Stimulated activated CD4-positive, alpha-beta T cell treated with anti-CD3 and anti-CD28 coated beads, Interleukin-4, amount 100 ng/mL, for 48 hours (primary cell): ENCODE data around the gene CLSTN2.

Source experiments
- DNase-seq, 2 donors: peaks; one replicate each; pipeline ENCODE4 v3.0.0-alpha.2; 2020; ENCODE audit warnings: low read depth in 2 of 2

Gene CLSTN2

DNA sequence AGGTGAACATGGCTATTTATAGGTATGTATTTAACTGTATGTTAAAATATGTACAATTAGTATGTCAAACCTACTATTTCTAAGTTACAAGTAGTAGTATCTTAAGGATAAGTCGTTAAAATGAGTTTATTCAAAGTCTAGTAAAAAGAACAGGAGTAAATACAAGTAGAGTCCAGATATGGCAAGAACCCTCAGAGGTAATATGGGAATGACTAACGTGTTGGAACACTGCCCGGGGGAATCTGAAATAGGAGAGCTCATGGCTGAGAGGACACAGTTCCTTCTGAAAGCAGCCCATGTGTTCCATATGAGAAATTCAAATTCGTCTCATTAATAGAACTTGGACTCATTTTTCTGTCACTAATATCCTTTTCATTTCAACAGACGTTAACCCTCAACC is 158.8 kb downstream of the CLSTN2 start:
- no peak for DNase-seq

DNA sequence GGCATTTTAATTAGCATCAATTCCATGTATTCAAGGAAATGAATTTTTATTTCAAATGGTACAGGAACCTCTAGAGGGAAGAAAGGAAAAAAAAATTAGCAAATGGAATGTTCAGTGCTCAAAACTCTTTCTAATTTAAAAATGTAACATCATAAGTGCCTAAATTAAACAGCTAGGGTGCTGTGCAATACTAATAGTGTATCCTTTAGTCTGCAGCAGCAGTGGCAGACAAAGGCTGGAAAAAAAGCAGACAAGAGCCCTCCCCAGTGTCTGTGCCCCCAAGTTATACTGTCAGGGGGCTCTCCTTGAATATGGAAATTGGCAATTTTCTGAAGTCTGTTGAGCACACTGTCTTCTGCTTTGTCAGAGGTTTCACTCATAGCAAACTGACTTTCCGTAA is 159.5 kb downstream of the CLSTN2 start:
- no peak for DNase-seq

DNA sequence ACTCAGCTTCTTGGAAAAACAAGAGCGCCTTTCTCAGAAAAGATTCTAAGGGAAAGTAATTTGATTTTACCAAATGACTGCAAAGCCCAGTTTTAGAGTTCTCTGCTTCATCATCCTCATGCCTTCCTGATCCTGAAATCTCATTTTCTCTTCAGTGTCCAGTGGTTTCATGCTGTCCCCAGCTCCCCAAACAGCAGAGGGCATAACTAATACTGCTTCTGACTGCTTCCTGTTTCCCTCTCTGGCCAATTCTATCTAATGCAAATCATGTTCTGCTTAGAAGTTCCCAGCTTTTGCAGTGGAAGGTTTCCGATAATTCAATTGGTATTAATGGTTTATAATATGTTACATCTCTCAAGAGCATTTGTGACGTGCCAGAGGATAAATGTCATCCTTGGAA is 161.1 kb downstream of the CLSTN2 start:
- DNase-seq, result no peak

DNA sequence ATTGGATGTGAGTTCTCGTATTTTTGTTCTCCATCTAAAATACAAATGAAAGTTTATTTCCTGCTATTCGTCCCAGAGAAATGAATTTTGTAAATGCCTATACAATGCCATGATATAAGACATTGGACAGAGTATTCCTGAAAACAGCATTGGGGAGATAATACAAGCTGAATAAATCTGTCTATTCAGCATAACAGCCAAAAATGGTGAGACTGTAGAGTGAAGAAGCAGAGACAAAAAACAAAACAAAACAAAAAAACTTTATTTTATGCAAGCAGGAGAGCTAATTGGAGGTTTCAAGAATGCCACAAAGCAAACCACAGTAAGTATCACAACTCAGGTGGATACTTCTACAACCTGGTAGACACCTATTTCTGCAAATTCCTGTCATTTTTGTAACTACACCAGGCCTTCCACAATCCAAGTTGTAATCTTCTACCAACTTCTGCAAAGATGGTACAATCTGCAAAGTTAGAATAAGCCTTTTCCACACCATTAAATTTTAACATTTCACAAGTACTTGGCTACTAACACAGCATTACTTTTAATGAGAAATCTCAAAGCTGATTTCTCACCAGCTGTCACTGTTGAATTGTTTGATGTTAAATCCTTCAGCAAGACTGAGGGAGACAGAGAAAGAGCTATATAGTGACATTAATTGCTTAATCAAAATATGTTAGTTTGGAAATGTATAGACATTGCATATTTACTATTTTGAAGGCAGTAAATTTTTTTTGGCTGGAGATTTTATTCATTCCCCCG is 163.1 kb downstream of the CLSTN2 start:
- no peak for DNase-seq

DNA sequence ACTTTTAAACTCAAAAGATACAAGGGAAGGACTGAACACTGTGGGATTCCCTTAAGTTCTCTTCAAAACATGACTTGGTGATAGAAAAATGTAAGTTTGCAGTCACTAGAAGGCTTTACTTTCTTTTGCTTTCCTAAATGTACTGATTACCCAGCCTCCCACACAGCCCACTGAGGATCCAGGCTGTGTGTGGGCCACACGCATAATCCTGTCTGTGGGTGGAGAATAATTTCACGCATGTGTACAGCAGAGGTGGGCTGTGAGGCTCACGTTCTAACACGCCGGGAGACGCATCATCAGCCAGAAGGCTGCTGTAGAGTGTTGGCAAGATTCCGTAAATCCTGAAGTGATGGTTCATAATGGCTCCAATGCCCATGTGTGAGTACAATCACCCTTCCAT is 165.5 kb downstream of the CLSTN2 start:
- DNase-seq, result no peak

DNA sequence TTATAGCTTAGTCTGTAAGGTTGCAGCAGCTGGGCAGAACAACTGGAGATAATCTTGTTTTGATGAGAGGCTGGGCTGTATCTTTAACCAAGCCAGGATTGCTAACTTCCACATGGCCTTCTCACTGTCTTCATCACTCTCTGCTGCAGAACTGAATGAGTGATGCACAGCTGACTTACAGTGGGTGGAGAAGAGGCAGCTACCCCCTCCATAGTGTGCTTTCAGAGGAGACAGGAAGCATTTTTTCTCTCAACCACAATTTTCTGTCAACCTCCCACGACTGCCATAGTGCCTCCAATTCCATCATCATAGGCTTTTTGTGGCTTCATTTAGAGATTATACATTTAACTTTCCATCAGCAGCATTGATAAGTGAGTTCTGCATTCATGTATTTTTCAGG is 168.2 kb downstream of the CLSTN2 start:
- no peak for DNase-seq

DNA sequence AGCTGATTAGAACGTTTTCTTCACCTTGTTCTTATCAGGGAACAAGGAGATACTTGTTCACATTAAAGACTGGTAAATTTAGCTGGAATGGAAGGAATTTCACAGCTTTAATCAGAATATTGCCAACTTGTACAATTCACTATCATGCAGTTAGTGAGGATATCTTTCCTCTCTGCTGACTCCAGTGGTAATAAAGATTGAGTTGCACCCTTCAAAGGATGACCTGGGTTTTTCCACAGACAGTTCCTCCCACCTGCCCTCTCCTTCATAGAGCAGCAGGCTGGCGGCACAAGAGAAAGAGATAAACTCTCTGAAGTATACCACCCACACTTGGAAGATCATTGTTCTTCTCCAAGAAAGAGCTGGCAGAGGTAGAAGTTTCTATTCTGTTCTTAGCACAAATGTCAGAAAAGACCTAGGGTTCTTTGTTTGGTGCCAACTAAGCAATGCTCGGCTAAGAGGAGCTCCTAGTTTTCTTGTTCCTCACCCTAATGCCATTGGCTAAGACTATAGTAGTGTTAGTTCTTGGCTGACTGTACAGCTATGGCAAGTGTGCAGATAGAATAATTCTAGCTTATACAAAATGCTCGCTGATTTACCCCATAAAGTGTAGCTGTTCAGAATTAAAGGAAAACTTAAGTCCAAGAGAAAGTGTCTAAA is 169.1 kb downstream of the CLSTN2 start:
- no peak for DNase-seq

DNA sequence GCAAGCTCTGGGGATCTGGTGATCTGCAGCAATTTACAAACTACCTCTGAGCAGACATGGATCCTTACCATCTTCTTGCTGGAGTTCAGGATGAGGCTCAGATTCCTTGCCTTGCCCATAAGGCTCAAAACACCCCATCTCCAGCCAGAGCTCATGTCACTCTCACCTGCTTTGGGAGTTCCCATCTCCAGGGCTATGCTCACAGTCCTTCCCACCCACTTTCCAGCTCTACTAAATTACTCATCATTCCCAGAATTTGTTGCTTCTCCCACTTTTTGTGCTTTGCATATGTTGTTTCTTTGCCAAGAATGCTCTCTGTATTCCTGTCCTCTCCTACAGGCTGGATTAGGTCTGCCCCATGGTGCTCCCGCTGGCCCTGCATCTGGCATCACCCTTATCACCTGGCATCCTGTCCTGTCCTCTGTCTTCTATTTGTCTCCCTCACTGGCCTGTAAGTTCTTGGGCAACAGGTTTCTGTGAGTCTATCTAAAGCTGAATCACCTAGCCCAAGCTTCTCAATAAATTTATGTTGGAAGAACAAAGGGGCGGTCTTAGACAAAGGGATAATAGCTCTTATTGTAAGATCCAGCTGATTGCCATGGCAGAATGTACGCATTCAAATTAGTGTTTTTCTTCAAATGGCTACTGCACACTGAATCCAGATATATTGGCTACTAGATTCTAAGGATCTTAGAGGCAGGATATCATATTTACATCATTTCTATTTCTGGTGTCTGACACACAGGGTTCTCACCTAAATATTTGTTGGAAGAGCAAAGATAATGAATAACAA is 179.2 kb downstream of the CLSTN2 start:
- DNase-seq, result no peak

DNA sequence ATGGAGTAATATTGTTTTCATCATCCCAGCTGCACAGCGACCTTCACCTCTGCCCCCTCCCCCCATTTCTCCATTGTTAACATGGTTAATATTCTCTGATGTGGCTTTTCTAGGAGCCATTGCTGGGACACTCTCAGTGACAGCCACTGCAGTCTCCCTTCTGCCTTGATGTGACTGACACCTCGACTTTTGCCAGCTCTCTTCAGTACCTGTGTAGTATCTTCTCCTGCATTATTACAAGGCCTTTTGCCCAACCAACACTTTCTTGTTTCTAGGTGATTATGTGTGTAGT is 179.8 kb downstream of the CLSTN2 start:
- no peak for DNase-seq

DNA sequence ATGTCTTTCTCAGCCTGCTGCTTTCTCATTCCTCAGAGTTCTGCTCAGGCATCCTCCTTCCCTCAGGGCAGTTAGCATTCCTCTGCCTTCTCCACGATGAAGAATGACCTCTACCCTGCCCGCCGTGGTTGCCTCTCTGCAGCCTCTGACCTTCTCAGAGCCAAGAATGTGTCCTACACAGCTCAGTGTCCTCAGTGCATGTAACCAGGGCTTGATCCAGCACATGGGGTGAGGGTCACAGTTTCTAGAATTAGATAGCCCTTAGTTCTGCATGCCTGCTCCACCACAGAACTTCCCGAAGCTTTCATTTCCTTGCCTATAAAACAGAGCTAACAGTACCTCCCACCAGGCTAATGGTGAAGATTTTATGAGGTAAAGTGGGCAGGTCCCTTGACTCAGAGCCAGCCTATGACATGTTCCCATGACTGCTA is 182.1 kb downstream of the CLSTN2 start:
- no peak for DNase-seq

DNA sequence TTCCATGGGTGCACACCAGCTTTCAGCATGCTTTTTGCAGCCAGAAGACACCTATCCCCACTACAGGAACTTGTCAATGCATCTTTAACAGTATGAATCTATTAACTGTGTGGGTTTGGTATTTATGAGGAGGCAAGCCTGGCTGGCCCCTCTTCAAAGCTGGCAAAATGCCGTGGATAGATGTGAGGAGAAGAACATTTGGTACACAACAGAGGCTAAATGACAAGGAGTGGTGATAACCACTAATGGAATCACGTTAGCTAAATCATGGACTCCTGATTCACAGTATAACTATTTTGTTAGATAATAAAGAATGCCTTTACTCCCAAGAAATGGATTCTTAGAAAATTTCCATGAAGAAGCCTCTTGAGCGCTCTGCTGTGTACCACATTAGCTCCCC is 187.2 kb downstream of the CLSTN2 start:
- no peak for DNase-seq

DNA sequence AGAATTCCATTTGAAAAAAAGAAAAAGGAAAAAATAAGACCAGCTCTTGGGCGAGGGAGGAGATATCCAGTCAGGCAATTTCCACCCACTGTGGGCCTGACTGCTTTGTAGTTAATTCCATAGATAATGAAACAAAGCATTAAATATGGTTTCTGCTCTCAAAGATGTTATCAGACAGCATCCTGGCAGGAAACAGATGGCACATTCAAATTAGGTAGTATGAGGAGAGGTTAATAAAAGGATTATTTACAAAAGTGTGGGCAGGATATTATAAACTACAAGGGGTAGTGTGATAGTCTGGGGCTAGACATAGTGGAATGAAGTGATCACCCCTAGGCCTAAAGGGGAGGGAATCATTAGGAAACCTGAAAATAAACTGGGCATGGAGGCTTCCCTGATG is 193.2 kb downstream of the CLSTN2 start:
- DNase-seq, result no peak

DNA sequence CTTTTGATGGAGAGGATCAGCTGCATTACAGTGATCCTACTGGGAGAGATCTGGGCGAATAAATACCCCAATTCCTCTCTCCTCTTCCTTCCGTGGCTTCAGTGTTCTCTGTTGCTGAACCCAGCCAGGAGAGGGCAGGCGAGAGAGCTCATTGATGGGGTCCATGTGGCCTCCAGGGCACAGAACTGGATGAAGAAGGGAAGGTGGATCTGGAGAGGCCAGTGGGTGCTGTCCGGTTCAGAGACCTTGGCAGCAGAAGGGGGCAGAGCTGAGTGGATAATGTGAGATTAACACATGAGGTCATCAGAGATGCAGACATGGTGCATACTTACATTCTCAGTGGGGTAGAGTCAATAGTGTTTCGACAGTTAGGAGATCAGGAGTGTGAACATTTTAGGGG is 193.6 kb downstream of the CLSTN2 start:
- peak in 1 of 2 donors; percentile 1 for DNase-seq

DNA sequence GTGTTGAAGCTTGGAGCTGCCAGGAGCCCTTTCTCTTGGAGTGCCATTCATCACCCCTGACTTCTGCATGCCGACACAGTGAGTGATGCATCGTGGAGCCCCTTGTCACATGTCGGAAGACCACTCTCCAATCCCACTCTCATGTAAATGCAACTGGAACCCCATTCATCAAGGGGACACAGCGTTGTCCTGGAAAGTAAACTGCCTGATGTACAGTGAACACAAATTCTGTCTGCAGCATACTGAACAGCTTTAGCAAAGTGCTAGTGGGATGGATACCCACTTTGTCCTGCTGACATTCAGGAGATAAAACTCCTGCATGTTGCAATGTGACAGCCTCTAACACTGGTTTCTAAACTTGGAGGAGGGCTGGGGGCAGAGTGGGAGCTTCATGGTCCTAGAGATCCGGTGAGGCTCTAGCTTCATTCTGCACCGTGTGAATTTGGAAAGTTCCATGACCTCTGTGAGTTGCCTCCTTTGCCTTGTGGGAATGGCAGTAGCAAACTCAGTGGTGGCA is 194.8 kb downstream of the CLSTN2 start:
- no peak for DNase-seq

DNA sequence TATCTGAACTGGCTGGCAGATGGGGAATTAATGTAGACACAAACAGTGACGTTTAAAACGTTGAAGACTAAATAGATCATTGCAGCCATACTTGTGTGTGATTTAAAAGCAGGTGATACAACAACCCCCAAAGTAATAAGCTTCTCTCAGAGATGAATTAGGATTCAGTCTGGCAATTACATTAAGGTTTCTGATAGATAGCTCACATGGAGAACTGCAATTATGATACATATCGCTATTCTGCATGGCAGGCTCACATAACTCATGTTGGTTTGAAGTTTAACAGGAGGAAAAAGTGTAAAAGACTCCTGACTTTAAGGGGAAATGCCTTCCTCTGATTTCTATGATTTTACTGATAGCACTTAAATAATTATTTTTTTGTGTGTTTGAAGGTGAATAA is 196.9 kb downstream of the CLSTN2 start:
- no peak for DNase-seq

DNA sequence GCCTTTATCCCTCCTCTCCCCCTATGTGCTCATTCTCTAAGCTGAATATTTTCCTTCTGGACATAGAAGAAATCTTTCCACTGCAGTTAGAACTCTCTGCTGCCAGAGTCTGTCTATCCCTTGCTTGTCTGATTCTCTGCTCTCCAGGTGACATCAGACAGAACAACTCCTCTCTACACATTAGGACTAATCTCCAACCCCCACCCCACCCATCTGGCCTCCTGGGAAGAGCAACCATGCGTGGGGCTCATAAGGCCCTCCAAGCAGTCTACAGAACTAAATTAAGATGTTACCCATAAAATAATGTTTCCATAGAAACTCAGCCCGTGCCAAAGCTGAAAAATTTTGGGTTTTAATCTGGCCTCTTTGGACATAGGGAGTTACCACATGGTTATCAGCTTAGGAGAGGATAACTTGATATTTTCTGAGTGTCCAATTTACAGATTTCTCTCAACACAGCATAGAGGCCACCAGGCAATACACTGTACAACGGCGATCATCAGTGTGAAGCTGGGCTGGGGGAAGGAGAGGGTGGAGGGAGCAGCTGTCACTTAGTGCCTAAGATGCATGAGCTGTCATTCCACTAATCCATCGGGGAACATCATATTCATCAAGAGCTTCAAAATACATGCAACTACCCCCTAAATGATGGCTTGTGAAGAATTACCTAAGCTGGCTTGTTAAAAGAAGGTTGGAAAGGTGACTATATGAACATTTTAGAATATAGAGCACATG is 199.4 kb downstream of the CLSTN2 start:
- DNase-seq, result no peak

DNA sequence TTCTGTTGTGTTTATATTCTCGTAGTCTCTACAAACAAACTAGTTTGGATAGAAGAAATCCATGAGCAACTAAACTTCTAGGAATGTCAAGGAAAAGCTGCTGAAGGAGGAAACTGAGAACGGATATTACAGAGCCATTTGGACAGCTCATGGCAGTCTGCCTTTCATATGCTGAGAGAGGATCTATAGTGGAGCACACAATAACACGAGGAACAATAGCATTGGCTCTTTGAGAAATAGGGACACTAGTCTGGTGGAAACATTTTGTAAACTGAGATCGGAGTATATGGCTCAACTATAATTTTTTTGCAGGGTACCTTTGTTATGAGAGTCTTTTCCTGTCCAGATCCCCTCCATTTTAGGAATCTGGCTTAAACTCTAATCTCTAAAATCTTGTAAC is 200.5 kb downstream of the CLSTN2 start:
- no peak for DNase-seq

DNA sequence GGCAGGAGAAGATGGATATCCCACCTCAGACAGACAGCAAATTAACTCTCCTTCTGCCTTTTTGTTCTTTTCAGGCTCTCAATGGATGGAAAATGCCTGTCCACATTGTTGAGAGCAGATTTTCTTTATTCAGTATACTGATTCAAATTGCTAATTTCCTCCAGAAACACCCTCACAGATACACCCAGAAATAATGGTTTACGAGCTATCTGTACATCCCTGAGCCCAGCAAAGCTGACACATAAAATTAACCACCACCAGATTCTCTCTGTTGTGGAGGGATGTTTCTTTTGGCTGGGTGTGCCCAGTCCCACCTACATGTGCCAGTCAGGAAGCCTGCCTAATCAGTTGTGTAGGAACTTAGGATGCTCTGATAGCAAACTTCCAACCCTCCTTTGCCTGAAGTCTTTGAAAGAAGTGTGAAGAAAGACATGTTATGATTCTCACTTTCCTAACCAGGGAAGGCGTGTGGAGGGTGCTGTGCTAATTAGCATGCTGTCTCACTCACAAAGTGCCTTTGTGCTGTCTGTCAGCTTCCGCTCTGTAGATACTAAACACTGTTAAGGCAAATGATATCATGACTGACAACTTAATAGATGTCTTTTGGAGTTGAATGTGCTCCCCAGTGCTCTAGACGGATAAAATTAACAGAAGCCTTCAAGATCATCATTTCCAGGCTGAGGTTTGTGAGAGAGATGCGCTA is 208.5 kb downstream of the CLSTN2 start:
- no peak for DNase-seq

DNA sequence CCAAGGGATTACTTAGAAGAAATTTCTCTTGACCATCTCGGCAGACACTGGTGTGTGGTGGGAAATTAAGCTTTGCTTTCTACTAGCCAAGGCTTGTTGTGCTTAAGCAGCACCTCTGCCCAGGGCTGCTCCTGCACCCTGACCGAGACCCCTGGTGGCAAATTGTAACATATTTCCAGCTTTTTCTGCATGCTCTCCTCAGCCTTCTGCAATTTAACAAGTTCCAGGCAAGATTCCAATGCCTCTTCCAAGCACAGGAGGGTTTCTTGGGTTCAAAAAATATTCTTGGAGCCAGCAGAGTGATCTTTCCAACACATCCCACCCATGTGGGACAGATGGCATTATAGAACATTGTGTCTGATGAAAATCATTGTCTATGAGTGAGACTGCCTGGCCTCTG is 210.5 kb downstream of the CLSTN2 start:
- DNase-seq, result no peak

DNA sequence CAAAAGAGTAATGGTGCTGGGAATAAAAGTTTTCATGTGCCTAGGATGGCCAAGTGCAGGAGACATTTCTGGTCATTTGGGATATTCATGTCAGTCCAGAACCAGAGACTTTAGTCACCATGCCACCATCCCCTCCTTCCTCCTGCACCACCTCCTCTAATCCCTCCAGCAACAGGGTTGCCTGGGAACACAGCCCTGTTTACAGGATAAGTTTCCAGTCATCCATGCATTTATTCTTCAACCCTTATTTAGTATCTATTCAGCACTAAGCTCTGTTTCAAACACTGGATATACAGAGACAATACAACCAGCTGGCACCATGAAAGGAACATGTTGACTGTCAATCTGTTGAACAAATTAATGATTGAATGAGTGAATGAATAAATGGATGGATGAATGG is 211.7 kb downstream of the CLSTN2 start:
- DNase-seq, result no peak

DNA sequence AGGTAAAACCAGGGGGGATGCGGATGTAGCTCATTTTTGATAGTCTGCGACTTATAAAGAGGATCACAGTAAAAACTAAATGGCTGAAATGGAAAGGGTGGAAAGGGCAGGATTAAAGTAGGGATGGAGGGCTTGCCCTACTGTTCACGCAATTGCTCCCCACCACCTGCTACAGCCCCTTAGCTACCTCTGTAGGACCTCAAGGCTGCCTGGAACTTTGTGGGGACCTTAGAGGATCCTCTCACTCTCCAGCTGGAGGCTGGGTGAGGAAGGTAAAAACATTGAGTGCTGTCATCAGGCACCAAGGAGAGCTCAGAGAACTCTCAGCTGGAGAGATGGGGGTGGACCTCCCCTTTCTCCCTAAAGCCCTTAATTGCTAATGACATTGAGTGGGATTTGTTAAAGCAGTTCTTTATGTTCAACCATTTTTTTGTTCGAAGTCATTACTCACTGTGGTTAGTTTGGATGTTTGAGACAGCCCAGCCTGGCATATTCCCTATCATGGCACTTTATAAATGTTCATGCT is 213.0 kb downstream of the CLSTN2 start:
- no peak for DNase-seq
